Caki2 (cell line): ENCODE measurements around the gene TBL3. TPM values are rescaled to one million over a fixed set of nuclear protein-coding genes. Genes with fewer than 3 reads are reported as not detected.
"Not testable (repeated sequence)": the region's sequence is repeated elsewhere in the genome, so short reads cannot be mapped to it uniquely, and the experiment has no call there.

ENCODE experiments used
- DNase-seq: peaks from one replicate; pipeline ENCODE4 v3.0.0-alpha.2; 2015; ENCODE audit warnings: low read depth
- in situ Hi-C: cut with HindIII; loops from 2 replicates; pipeline ENCODE4 v1.10.0; 2016; ENCODE audit warnings: low sequenced_read_pairs, low pct_unique_long_range_greater_than_20kb, mixed read lengths
- total RNA-seq: library from RNA; depleted of rRNA; stranded (reverse); fragments of >200 nt; shearing (Covaris generic); gene quantifications from 2 replicates; pipeline ENCODE4 v1.2.3, GENCODE V29; 2014; ENCODE audit warnings: low replicate concordance

Gene TBL3
- total RNA-seq, 1 experiment from 2014 or later = 128 TPM

- peak; percentile 54 for DNase-seq
- in situ Hi-C loops = loop anchor here (10.0 kb wide), 1 partner anchor 96 kb away; no protein-coding TSS in a partner anchor
Observed at GRCh38 chr16:1960665-1961630, 10.9 kb upstream of the TBL3 start.

GRCh38 chr16:1961651-1962067, 10.2 kb upstream of the TBL3 start:
- no peak for DNase-seq

DNA sequence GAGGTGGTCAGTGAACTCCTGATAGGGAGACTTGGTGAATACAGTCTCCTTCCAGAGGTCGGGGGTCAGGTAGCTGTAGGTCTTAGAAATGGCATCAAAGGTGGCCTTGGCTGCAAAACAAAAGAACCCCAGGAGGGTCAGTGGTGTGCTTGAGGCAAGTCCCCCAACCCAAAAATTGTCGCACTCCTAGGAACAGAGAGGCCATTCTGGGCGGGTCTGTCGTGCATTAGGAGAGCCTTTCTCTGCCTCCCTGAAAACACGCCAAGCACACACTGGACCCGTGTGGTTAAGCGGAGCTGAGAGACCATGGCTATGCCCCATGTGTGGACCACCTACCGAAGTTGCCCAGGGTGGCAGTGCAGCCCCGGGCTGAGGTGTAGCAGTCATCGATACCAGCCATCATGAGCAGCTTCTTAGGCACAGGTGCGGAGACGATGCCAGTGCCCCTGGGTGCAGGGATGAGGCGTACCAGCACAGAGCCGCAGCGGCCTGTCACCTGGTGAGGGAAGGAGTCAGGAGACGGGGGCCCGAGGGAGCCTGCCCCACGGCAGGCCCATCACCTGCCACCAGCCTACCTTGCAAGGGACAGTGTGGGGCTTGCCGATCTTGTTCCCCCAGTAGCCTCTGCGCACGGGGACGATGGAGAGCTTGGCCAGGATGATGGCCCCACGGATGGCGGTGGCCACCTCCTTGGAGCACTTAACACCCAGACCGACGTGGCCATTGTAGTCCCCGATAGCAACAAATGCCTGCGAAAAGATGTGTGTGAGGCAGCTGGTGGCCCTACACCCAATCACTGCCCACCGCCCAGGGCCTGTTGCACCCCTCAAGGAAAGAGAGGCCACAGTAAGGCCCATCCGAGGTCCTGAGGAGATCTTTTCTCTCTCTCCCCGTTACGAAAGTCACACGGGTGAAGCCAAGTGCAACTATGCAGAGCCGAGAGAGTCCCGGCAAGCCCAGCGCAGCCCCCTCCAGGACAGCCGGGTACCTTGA, 9.4 kb upstream of the TBL3 start:
- in situ Hi-C loops = loop anchor here (10.0 kb wide), 1 partner anchor 98 kb away; no protein-coding TSS in a partner anchor
- DNase-seq = not testable (repeated sequence)

More at GRCh38 chr16:1961651-1962067, 10.2 kb upstream of the TBL3 start:
- in situ Hi-C loops = loop anchor here (10.0 kb wide), 1 partner anchor 97 kb away; no protein-coding TSS in a partner anchor

GRCh38 chr16:1963806-1964505, 7.9 kb upstream of the TBL3 start:
- no peak for DNase-seq
- in situ Hi-C loops = loop anchor here (10.0 kb wide), 1 partner anchor 99 kb away; no protein-coding TSS in a partner anchor

GRCh38 chr16:1964506-1965395, 7.1 kb upstream of the TBL3 start, which contains the start of gene RPS2:
Gene RPS2 (minus strand): TSS chr16:1964826. CDS start chr16:1964625, 201 bp downstream.
- DNase-seq = peak; percentile 97
- in situ Hi-C loops = loop anchor here (10.0 kb wide), 1 partner anchor 100 kb away; no protein-coding TSS in a partner anchor

DNA sequence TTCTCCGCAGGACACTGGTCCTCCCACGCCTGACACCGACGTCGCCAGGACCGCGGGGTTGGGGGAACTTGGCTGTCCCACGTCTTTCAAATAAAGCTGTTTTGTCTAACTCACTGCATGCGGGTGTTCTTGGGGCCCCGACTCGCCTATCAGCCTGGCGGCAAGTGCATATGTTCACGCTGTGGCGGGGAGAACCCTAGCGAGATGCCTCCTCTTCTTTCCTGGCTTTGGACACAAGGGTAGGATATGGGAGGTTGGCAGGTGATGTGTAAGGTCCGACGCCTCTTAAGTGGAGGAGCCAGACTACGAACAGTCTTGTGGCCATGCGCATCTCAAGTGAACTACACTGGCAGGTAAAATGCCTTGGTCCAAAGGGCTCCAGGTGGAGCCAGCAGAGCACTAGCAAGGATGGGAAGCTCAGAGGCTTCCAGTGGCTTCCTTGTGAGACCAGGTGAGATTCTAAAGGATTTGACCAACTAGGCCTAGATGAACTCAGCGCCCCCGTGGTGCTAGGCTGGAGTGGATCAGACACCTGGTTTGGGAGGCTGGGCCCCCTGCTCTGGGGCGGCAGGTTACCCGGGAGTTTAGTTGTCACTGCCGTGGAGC, 6.4 kb upstream of the TBL3 start:
- no peak for DNase-seq
- in situ Hi-C loops = loop anchor here (10.0 kb wide), 1 partner anchor 101 kb away; no protein-coding TSS in a partner anchor

DNA sequence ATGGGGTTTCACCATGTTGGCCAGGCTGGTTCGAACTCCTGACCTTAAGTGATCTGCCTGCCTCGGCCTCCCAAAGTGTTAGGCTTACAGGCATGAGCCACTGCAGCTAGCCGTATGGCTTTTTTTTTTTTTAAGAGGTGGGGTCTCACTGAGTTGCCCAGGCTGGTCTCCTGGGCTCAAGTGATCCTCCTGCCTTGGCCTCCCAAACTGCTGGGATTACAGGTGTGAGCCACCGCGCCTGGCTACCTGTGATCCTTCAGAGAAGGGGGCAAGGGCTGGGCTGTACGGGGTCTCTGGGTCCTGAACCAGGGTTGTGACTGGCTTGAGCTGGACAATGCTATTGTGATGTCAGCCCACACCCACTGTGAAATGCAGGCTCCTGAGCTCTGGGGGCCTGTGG, 5.4 kb upstream of the TBL3 start, which contains the start of gene RNF151:
RNF151 (plus strand) TSS at position 397 of the 400 bp plus-strand sequence. CDS start 26 bp downstream, outside the sequence.
- in situ Hi-C loops = loop anchor here (10.0 kb wide), 1 partner anchor 102 kb away; no protein-coding TSS in a partner anchor
- DNase-seq = no peak

DNA sequence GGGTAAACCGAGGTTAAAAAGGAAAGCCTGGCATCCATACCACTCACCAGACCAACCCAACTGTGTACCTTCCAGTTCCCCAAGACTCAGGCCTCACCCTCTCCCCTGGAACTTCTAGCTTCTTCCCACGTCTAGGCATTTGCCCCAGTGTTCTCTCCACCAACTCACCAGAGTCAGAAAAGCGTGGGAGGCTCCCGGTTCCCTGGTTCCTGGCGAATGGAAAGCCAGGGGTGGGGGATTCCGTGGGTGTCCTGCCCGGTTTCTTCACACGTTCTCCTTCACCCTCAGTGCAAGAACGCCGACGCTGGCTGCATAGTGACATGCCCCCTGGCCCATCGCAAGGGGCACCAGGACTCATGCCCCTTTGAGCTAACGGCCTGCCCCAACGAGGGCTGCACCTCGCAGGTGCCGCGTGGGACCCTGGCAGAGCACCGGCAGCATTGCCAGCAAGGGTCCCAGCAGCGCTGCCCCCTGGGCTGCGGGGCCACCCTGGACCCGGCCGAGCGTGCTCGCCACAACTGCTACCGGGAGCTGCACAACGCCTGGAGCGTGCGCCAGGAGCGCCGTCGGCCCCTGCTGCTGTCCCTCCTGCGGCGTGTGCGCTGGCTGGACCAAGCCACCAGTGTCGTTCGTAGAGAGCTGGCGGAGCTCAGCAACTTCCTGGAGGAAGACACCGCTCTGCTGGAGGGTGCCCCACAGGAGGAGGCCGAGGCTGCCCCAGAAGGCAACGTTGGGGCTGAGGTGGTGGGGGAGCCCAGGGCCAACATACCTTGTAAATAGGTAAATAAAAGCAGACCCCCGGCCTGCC, 3.5 kb upstream of the TBL3 start:
- no peak for DNase-seq
- in situ Hi-C loops = loop anchor here (10.0 kb wide), 1 partner anchor 104 kb away; no protein-coding TSS in a partner anchor

GRCh38 chr16:1972490-1972877, 631 bp downstream of the TBL3 start:
- no peak for DNase-seq
- in situ Hi-C loops = no loop called here

GRCh38 chr16:1973461-1974156, 1.8 kb downstream of the TBL3 start:
- no peak for DNase-seq
- in situ Hi-C loops = no loop called here

DNA sequence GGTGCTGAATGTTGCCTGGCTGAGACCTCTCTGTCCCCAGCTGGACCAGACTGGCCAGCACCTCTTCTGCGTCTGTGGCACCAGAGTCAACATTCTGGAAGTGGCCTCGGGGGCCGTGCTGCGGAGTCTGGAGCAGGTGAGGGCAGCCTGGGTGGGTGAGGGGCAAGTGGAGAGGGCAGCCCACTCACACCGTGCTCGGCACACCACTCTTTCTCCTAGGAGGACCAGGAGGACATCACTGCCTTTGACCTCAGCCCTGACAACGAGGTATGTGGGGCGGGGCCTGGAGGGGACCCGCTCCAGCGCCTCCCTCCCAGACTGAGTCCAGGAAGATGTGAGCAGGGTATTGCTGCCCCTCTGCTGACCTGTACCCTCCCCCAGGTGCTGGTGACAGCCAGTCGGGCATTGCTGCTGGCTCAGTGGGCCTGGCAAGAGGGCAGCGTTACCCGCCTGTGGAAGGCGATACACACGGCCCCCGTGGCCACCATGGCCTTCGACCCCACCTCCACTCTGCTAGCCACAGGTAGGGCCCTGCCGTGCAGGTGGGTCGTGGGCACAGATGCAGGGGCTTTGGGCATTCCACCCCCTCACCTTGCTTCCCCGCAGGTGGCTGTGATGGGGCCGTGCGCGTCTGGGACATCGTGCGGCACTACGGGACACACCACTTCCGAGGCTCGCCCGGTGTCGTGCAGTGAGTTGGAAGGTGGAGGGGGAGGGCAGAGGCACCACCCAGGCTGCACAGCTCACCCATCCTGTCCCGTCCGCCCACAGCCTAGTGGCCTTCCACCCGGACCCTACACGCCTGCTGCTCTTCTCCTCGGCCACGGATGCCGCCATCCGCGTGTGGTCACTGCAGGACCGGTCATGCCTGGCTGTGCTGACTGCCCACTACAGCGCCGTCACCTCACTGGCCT, 2.6 kb downstream of the TBL3 start:
- in situ Hi-C loops = no loop called here
- no peak for DNase-seq

DNA sequence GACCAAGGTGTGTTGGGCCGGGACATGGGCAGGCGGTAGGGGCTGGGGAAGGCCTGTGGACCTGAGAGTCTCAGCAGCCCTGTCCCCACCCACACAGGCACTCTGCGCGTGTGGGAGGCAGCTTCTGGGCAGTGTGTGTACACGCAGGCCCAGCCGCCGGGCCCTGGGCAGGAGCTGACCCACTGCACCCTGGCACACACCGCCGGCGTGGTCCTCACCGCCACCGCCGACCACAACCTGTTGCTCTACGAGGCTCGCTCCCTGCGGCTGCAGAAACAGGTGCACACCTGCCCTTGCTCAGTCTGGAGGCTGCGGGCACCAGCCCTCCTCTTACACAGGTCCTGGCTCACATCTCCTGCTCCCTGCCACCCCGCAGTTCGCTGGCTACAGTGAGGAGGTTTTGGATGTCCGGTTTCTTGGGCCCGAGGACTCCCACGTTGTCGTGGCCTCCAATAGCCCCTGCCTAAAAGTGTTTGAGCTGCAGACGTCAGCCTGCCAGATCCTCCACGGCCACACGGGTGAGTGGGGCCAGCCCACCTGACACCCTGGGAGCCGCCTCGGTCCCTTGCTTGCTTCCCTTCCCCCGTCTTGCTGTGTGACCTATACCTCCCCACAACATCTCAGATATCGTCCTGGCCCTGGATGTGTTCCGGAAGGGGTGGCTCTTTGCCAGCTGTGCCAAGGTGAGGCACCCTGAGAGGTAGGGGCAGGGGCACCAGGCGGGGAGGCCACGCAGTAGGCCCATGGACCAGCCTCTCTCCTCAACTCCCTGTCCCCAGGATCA, 3.8 kb downstream of the TBL3 start:
- in situ Hi-C loops = no loop called here
- DNase-seq = no peak

GRCh38 chr16:1976216-1976520, 4.3 kb downstream of the TBL3 start:
- no peak for DNase-seq
- in situ Hi-C loops = no loop called here
